SHP77 (cell line): ENCODE measurements around the gene EPB41L4A.

Experiments used
- DNase-seq, 2 experiments: peaks; one replicate each; lab custom pipeline; 2025; lab: John Stamatoyannopoulos, UW

Gene EPB41L4A

DNA sequence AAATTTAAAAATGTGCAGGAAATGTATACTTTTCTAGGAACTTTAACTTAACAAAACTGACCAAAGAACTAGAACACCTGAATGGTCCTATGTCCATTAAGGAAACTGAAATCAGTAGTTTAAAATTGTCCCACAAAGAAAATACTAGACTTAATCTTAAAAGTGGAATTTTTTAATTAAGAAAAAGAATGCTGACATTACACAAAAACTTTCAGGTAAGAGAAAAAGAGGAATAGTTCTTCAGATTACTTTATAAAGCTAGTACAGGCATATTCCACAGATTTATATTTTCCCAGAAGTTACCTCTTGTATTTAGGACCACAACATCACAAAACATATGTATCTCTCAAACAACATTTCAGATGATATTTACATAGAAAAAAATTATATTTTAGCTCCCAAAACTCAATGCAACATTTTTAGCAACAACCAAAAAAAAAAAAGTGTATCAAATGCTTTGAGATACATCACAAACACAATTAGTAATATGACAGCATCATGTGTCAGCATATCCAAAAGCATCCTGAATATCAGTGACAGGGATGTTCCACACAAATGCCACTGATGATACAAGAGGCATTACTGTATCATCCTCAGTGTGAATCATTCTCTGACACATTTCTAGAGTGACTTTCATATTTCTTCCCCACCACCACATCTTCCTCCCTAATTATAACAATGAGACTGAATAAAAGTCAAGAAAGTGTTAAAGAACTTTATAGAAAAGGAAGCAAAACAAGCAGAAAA, 264.0 kb downstream of the EPB41L4A start:
- no peak for DNase-seq

DNA sequence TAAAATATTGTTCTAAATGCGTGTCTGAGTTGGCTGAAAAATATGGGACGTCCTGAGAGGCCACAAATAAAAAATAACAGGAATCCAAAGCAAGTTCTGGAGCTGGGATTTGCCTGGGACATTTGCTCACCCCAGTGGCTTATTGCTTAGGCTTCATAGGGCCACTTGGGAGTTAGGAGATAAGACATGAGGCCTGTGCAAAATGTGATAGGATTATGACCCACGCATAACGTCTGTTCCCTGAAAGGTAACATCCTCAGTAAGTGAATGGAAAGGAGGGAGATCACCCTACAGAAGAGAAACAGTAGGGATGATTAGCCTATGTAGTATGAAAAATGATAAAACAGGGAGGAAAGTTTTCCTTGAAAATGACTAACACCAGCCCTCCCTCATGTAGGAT, 269.4 kb downstream of the EPB41L4A start:
- DNase-seq = no peak

DNA sequence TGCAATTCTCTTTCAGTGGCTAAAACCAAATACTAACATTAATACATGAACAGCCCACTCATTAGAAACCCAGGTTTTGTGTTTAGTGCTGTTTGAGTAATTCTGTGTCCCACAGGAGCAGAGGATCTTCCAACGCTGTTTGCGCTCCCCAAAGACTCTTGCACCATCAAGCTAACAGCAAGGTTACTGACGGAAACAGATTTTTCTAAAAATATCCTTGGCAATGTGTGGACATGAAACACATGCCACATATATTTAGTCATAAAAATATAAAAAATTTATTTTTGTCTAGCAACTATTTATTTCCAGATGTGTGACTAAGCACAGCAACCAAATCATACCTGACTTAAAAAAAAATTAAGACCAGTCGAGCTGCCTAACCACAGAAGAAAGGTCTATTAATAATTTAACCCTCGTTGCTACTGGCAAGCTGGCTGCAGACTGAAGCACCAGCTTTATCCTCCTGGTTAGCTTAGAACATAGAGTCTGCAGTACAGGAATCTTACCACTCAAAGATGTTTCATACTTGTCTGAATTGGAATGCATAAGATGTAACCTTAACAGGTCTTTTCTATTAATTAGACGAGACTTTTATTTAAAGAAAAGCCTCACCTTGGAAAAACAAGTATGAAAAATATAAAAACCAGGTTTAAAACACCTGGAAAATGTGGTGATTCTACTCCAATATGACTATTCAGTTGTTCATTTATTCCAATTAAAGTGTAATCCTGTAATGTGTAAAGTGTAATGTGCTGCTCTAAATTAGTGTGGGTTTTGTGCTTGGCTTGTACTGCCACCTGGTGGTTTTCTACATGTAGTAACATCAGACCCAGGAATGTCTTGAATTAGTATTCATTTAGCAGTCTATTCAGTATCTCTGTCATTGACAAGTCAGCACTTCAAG, 272.5 kb downstream of the EPB41L4A start:
- peak; percentile 43 to 56 for DNase-seq

DNA sequence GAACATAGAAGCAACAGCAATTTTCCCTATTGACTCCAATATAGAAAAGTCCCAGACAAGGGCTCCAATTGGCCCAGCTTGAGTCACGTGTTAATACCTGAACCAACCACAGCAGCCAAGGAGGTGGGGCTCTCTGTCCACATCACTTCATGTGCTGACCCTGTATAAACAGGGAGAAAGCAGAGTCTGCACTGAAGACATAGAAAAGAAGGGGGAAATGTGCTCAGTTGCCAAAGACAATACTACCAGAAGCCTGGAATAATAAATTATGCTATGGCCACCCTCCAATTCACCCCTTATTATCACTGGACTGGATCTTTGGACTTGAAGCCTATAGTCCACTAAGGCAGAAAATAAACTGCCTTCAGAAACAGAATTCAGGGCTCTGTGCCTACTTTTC, 275.4 kb downstream of the EPB41L4A start:
- DNase-seq = no peak

DNA sequence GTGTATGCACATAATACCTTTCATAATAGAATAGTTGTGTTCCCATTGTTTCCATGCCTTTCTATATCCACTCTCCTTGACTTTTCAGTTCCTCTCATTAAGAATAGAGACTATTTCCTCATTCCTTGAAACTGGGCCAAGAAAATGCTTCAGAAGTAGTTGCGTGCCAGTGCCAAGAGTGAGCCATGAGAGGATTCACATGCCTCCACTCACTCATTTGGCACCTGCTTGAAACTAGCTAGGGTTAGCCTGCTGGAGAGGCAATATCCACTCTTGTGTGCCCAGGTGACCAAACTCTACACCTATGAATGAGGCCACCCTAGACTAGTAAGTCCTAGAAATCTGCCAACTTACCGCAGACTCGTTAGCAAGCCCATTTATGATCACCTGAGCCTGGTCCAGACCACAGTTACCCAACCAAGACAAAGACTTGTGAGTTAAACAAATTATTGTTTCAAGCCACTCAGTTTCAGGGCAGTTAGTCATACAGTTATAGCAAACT, 276.3 kb downstream of the EPB41L4A start:
- DNase-seq = no peak

GRCh38 chr5:112141582-112141981, 277.5 kb downstream of the EPB41L4A start:
- DNase-seq = no peak

DNA sequence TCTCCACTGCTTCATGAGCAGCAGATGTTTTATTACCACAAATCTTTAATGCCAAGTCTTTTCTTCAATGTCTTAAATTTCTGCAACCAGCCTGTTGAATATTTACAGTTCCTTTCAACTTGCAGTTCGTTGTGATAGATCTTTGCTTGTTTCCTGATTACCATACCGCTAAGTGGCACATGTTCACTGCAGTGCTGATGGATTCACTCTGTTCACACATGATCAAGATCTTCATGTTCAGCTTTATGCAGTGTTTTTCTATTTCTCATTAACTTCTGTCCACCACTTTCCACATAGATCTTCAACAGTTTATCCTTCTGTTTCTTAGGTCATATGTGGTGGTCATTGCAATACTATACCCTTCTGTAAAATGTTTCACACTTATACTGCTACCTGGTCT, 280.6 kb downstream of the EPB41L4A start:
- DNase-seq = no peak

DNA sequence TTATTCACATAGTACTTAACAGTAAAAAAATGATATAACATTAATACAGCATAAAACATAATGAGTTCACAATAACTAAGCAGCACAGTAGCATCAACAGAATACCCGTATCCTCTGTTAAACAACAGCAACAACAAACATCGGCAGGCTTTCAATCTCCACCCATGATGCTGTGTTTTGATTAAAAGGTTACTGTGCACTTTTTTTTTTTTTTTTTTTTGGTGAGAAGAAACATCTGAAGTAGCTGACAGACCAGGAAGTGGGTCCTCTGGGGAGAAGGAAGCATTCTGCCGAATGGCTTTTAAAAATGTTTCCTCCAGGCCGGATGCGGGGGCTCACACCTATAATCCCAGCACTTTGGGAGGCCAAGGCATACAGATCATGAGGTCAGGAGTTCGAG, 282.3 kb downstream of the EPB41L4A start:
- DNase-seq = no peak

- DNase-seq = no peak
These were observed 291.2 kb downstream of the EPB41L4A start for GRCh38 chr5:112127861-112128260.

GRCh38 chr5:112126982-112127381, 292.1 kb downstream of the EPB41L4A start:
- no peak for DNase-seq

DNA sequence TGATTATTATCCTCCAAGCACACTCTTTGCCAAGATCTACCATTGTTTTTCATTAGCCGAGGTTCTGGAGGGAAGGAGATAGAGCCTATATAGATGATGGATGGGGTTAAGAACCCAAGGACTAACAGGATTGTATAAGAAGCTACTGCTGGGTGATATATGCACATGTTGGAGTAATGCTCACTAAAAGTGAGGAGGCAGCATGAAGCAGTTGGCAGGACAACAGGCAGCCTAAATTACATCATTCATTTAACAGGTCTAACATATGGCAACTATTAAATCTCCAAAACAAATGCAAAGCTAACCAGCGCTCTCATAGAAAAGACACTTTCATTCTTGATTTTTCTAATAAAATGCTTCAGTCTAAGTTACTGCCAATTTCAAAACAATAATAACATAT, 293.2 kb downstream of the EPB41L4A start:
- DNase-seq = no peak

DNA sequence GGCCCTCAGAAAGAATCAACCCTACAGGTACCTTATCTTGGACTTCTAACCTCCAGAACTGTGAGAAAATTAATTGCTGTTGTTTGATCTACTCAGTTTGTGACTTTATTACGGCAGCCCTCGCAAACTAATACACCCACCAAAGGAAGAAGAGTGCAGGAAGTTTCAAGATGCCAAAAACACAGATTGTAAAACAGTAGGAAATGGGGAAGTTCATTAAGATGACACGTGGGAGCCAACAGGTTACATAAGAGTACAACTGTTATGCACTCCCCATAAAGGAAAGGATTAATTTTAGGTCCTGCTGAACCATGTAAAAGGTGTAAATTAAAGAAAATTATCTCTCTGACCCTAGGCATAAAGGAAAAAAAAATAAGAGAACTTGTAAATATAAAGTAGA, 294.3 kb downstream of the EPB41L4A start:
- DNase-seq = no peak

GRCh38 chr5:112123086-112123485, 296.0 kb downstream of the EPB41L4A start:
- no peak for DNase-seq

DNA sequence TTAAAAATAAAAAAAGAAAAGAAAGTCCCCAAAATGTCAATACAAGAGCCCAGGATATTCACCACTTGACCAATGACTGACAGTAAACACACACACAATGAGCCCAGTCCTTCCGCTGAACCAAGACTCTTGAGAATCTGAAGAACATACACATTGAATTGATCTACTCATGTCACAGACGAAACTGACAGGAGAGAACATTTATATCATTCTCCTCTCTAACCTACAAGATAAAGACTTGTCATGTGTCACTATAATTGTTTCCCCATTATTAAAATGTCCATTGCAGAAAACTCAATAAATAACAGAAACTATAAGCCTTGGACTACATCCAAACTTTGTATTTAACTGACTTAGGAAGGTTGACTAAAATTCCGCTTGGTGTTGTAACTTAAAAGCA, 296.7 kb downstream of the EPB41L4A start:
- DNase-seq = no peak

DNA sequence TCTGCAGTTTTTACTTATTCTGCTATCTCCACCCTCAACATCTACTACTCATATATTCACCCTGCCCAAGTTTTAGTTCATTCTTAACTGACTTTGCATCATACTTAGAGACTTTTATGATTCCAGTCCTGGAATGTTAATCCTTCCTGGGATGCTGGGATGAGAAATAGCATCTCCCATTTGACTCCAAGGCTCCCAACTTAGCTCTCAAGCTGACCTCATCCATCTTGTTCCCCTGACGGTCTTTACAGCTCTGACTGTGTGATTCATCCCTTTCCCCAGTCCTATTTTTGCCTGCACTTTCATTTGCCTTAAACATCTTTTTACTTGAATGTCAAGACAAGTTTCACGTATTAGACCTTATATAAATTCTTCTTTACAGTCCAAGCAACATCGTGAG, 297.8 kb downstream of the EPB41L4A start:
- DNase-seq = no peak

DNA sequence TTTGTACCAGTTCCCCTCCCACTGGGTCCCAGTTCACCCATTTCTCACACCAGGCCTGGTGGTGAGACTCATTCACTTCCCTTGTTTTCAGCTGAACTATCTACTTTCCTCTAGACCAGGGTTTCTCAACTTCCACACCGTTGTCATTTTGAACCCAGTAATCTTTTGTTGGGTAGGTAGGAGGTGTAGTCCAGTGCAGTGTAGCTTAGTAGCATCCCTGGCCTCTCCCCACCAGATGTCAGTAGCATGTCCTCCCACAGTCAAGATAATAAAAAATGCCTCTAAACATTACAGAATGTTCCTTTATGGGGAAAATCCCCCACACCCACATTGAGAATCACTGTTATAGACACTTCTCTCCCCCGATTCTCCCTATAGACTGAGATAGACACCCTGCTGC, 299.1 kb downstream of the EPB41L4A start:
- no peak for DNase-seq

DNA sequence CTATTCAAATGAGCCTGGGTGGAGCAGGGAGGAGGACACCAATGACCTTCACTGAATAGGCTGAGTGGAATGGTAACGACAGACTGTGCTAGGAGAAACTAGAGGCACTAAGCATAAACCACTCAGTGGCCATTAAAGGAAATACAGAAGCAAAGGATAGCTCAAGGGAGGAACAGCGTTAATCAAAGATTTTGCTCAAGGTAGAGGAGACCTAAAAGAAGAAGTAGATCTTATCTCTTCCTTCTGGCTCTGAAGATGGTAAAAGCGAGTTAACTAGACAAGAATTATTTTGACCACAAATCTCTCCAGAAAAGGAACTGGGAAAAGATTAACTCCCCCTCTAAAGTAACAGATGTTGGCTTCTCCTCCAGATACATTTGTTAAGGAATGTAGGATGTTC, 299.6 kb downstream of the EPB41L4A start:
- DNase-seq = no peak

DNA sequence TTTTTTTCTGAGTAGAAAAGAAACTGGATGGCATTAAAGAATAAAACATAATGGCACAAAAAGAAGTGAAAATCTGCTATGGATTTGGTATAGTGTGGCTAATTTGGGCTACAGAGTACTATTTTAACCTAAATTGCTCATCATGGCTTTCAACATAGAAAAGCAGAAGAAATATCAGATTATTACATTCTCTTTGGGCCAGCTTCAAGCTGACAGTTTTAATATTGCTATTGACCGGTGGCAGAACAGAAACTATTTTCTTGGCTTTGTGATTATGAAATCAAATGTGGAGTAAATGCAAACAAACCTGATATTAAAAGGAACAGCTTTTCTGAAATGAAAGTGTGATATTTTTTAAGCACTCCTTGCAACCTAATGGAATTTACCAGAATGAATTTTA, 301.5 kb downstream of the EPB41L4A start:
- no peak for DNase-seq

GRCh38 chr5:112116371-112116770, 302.7 kb downstream of the EPB41L4A start:
- no peak for DNase-seq

DNA sequence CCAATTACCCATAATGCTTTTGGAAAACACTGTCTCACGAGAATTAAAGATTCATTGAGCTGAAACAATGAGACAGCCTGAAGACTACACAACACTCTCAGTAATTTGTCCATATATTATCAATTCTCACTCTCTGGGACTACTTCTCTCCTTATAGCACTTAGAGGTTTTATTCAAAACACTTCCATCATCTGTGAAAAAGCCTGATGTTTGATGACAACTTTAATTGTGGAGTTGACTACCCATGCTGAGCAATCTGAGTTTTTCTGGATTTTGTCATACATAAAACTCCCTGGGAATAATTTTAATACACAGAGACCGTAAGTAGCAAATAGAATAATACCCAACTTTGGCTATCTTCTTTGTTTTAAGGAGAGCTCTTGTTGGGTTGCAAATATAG, 305.5 kb downstream of the EPB41L4A start:
- no peak for DNase-seq
